GM19467 (cell line): Measurements from ENCODE around the gene PARD3.
A peak's percentile ranks its signal among the peaks of the same experiment; 100 is the strongest.

ENCODE experiments used
- ATAC-seq: cut with Tn5 transposase; IDR thresholded peaks from one replicate; pipeline ENCODE4 v1.9.1; 2021; ENCODE audit warnings: mild to moderate bottlenecking, moderate library complexity; ENCODE audit not compliant: unreplicated experiment

Gene PARD3

GRCh38 chr10:34551295-34551694 is 263.8 kb downstream of the PARD3 start:
- ATAC-seq = no peak

- ATAC-seq = no peak
Measured at GRCh38 chr10:34549953-34550352, 265.1 kb downstream of the PARD3 start.

GRCh38 chr10:34549001-34549400 is 266.1 kb downstream of the PARD3 start:
- ATAC-seq = no peak

DNA sequence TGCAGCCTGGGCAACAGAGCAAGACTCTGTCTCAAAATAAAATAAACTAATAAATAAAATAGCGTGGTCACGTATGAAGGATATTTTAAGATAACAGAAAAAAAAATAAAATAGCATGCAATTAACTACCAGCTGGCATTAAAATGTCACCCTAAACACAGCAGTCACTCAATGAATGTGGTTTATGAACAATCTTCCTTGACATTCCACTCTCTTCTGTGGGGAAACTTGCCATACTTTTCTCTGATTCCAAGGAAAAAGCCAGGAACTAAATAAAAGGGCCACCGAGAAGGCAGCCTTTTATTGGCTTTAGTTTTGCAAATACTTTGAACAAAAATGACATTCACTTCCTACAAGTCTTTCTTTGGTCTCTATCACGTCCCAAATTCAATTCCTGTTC is 266.6 kb downstream of the PARD3 start:
- no peak for ATAC-seq

GRCh38 chr10:34547695-34548094 is 267.4 kb downstream of the PARD3 start:
- ATAC-seq = no peak

DNA sequence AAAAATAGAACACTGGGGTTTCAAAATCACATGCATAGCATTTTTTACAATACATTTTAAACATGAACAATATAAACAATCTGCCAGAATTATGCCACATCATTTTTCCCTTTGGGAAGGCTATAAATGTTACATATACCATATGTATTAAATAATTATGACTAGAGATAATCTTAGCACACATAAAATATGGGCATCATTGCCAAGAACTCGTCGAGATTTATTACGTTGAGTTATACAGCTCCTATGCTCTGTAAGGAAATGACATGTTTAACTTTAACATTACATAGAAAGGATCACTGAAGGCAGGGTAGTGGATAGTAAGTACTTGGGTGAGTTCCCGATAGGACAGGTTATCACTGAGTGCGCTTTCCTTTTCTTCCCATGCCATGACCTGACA is 267.8 kb downstream of the PARD3 start:
- no peak for ATAC-seq

DNA sequence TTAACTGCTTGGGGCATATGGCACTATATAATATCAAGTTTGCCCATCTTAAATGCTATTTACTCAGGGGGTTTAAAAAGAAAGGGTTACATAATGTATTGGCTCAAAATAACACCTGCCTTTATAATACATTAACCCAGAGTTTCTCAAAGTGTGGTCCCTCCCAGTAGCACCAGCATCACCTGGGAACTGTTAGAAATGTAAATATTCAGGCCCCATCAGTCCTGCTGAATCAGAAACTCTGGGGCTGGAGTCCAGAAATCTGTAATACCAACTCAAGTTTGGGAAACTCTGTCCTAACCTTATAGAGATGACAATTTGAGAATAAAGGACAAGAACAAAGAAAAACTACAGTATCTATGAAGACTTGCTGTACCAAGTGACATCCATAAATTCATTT is 270.7 kb downstream of the PARD3 start:
- ATAC-seq = no peak

DNA sequence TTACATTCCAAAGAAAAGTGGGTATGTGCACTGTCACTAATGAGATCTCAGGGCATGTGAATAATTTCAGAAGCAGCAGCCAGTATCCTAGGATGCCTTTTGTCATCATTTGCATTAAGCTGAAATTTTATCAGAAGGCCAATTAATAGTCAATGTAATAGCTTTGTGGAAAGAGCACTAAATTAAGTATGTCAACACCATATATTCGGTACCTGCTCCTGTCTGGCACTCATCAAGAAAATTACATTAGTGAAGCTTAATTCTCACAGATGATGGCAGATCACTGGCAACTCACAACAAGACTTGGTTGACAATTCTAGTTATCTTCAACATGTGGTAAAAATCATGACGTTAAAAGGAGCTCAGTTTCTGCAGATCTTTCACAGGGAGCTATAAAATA is 271.4 kb downstream of the PARD3 start:
- no peak for ATAC-seq

DNA sequence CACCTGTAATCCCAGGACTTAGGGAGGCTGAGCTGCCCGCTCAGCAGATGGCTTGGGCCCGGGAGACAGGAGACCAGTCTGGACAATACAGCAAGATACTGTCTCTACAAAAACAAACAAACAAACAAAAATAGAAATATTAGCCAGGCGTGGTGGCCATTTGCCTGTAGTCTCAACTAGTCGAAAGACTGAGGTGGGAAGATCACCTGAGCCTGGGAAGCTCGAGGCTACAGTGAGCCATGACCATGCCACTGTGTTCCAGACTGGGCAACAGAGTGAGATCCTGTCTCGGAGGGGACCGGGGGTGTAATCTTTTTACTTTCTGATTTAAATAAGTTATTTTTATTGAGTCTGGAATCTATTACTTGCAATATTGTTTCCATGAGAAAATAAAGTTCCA is 274.6 kb downstream of the PARD3 start:
- no peak for ATAC-seq

- no peak for ATAC-seq
Measured at GRCh38 chr10:34539533-34540315, 275.4 kb downstream of the PARD3 start.

GRCh38 chr10:34538281-34538829 is 276.7 kb downstream of the PARD3 start:
- peak; percentile 52 for ATAC-seq

DNA sequence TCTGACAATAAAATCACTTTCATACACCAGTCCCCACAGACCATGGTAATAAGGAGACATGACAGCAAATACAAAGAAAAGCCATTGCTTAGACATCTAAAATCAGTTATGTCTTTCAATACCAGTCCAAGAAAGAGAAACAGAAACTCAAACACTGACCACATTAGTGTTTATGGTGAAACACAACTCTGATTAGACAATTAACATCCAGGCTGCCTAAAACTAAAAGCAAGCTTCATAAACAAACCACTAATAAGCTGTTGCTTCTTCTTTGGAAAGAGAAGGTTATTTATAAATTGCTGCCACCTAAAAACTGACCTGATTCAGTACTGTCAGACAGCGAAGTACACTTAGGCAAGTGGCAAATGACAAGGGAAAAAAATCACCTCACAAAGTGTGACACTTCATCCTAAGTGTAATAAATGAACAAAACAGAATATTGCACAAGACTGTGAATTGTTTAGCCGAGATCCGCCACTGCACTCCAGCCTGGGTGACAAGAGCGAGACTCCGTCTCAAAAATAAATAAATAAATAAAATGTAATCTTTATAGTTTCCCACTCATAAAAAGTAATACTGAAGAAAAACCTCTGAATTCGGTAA is 277.4 kb downstream of the PARD3 start:
- ATAC-seq = peak; percentile 76

GRCh38 chr10:34535872-34536271 is 279.2 kb downstream of the PARD3 start:
- ATAC-seq = no peak

- no peak for ATAC-seq
Measured at GRCh38 chr10:34530778-34531177, 284.3 kb downstream of the PARD3 start.

- peak; percentile 48 for ATAC-seq
Measured at GRCh38 chr10:34528320-34528719, 286.8 kb downstream of the PARD3 start.

- ATAC-seq = no peak
Measured at GRCh38 chr10:34526758-34527730, 288.1 kb downstream of the PARD3 start.

DNA sequence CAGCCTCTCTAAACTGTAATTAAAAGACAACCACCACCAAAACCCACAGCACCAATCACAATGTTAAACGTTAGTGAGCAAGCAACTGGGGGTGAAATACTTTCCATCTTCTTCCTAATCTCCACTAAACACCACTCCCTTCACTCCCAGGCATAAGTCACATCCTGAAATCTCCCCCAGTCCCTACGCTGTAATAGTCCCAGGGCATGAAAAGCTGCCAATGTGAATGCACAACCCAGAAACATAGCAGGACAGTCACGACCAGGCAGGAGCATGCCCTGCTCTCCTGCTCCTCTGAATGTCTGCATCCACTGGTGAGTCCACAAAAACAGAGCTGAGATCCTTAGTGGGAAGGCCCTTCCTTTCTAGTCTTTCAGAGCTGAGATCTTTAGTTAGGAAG is 288.9 kb downstream of the PARD3 start:
- ATAC-seq = no peak

DNA sequence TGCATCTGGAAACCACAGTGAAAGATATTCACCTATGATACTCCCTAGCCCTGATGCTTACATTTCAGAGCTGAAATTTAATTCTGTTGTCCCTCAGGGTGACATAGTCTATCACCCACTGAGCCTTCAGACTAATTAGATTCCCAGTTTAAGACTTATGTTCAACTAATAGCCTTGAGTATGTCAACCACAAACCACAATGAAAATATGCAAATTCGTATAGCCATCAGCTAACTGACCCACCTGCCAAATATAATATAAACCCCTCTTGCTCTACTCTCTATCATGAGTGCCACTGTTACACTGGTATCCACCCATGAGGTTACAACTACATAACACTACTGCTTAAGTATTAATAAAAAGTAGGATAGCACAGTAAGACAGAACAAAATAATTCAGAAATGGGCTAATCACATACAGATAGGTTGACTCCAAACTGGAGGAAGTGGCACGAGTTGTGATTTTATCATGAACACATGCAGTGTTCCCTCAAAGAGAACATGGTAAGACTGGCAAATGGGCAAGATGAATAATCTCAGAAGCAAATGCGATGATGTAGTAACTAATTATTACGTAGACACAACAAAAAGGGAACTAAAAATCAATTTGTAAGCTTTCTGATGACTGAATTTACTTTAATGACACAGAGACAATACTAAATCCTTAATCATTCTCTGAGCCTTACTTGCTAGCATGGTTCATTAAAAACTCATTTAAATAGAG is 290.6 kb downstream of the PARD3 start:
- ATAC-seq = no peak

DNA sequence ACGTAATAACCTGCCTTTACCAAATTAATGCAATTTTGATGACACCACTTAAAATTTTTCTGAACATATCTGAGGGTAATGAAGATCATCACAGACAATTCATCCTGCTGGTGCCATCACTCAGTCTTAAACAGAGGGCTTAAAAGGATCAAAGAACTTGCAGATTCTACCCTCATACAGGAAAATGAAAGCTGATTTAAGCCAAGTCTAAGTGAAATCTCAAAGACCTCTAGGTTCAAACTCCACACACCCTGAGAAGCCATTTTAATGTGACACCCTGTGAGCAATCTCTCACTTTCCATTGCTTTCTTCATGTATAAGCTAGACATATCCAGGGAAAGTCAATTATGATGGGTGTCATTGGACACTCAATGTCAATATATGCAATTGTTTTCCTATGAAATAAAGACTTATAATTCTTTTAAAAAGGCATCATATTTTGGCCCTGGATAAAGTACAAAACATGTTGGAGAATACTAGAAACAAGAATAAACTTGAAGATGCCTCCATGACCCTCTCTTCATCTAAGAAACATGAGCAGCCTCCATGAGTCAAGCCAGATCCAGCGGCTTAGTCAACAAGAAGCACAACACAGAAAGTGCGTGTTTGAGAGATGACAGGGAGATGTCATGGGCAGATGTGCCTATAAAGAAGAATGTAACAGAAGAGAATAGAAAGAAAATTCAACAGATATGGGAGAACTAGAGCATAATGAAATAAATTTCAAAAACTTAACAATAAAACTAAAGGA is 291.9 kb downstream of the PARD3 start:
- no peak for ATAC-seq

DNA sequence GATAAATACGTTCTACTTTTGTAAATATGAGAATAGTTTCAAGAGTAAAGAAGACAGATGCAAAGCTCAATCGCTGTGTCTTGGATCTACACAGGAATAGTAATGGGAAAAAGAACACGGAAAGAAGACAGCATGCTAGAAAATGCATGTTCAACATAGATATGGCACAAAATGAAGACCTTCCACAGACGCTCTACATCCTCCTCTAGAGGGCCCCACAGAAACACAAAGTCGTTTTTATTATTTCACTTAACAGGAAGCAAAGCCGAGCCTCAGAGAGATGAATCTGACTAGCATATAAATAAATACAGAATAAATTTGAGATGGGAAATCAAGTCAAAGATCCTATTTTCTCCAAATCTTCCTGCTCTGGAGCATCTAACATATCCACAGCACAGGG is 292.6 kb downstream of the PARD3 start:
- peak; percentile 41 for ATAC-seq
